ENCODE data around the gene PPP4R3A. TPM values are rescaled to one million over a fixed set of nuclear protein-coding genes. Genes with fewer than 3 reads are reported as not detected.

Gene PPP4R3A
- 57.3 and 58.6 TPM in 2 replicates for total RNA-seq

DNA sequence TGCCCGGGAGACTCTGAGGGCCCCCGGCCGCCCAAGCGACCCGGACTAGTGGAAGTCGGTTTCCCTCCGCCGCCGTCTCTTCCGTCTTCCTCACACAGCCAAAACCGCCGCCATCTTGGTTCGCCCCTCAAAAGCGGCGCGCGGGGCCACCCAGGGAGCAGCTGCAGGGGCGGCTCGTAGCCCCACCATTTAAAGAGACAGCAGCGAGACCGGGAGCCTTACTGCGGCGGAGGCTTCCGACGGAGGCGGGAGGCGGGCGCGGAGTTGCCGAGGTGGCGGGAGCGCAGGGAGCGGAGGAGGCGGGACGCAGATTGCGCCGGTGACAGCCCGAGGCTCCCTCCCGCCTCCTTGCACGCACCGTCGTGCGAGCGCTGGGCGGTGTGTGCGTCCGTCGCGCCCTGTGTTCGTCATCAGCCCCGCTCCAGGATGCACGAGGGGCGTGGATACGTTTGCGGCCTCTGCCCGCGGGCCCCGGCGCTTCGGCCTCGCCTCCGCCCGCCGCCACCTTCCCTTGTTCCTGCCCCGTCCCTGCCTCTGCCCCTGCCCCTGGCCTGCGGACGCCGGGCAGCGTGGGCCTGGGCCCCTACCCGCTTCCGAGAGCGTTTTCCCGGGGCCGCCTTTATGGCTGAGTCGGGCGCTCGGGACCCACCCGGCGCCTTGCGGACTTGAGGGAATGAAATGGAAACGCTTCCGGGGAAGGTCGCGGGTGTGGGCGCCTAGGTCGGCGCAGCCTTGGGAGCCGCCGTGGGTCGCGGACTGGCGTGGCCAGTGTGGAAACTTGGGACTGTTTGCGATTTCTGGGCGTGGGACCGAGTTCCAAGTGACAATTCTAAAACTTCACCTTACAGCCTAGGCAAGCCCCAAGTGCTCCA lies at the start of gene PPP4R3A:
TSS of gene PPP4R3A (minus strand) at position 140 of the 872 bp plus-strand sequence. CDS start 663 bp downstream, outside the sequence.

DNA sequence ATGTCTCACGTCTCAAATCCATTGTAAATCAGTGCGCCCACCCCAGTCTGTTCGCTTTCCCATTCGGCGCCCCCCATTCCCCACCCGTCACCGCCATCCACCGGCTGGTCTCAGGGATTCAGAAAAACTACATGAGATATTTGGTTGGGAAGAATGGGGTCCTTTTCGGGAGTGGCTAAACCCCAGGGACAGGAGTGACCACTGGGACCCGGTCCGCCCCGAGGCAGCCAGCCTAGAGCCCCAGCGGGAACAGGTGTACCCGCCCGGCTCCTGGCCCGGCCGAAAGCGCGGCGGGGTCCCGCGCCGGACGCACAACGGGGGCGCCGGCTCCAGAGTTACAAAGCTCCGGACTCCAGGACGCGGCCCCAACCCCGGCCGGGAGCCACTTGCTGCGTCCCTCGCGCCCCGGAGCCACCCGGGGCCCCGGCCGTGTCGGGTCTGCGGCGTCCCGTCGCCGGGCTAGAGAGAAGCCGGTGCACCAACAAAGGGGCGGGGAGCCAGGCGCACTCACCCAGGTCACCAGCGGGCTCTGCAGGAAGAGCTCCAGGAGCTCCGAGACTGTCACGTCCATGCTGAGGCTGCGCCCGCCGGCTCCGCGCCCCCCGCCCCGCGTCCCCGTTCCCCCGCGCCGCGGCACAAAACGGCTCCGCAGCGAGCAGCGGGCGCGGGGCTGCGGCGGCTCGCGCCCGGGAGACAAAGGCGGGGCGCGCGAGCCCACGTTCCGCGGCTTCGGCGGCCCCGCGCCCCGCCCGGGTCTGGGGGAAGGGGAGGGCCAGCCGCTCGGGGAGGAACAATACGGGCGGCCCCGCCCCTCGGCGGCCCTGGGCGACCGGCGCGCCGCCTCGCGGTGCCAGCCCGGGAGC lies 92.8 kb downstream of the PPP4R3A start, which contains the start of gene CCDC88C:
TSS of gene CCDC88C (minus strand) at position 701 of the 863 bp plus-strand sequence. CDS start at position 571, 130 bp downstream.

Small RNA genes within 50 kb of the gene (small RNA-seq; reads per million reads assigned to genes)
- not detected for gene AL133373.1

Other genes with a start within 250 kb of the PPP4R3A start
- gene CCDC88C, start 92.5 kb downstream of the PPP4R3A start, total RNA-seq: 0.33 TPM in 1 of 2 replicates, not detected in the other
- not detected in 2 replicates for gene CATSPERB, start 221.8 kb upstream of the PPP4R3A start, total RNA-seq